K562 (cell line): ENCODE data around the gene WDR72.

Experiments
- ETV6 ChIP-seq, 3 experiments: fragments of 150-350 bp in 1 of 3; sonication (generic) in 1 of 3; formaldehyde crosslinking in 1 of 3; IDR thresholded peaks; 2 replicates each; pipeline versions ENCODE4 v1.6.1 to v1.8.0; 2014 to 2022; ENCODE audit warnings: borderline replicate concordance in 2 of 3, low read depth in 2 of 3, antibody characterized with exemption in 1 of 3, low read length in 1 of 3, mild to moderate bottlenecking in 1 of 3, missing genetic modification reagents in 1 of 3
- FOS ChIP-seq: IDR thresholded peaks from 3 replicates; pipeline ENCODE4 v1.6.1; 2011; ENCODE audit not compliant: insufficient read length; ENCODE audit errors: extremely low read depth
- POLR2AphosphoS5 ChIP-seq: IDR thresholded peaks from 2 replicates; pipeline ENCODE4 v1.6.1; 2011; ENCODE audit warnings: mild to moderate bottlenecking, low read depth, low read length, moderate library complexity; ENCODE audit not compliant: control insufficient read depth, insufficient read depth
- TF ChIP-seq, protein P1 (sequence below): sonication (generic); formaldehyde crosslinking; IDR thresholded peaks from 2 replicates; pipeline ENCODE4 v1.9.0; 2022; ENCODE audit warnings: mild to moderate bottlenecking, missing genetic modification reagents

DNA sequence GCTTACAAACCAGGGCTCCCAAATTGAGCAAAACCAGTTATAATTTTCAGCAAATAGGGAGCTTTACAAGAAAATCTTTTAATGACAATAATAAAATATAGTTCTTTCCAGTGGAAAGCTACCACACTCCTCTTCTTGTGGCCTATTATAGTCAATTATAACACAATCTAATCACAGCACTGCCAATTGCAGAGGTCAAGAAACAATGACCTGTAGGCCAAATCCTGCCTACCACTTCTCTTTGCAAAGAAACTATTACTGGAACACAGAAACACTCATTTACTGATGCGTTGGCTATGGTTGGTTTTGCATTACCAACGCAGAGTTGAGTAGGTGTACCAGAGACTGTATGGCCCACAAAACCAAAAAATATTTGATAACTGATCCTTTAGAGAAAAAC lies 110.5 kb downstream of the WDR72 start:
- TF ChIP-seq POLR2AphosphoS5 (no peak), FOS (no peak), ETV6 (IDR thresholded peaks at IDR 0.05; ENCODE audit: borderline replicate concordance in 1 of 2, low read depth in 2 of 2, low read length in 1 of 2) (no peak), ETV6 (CRISPR knock-in tag; IDR thresholded peaks at IDR 0.05; ENCODE audit: borderline replicate concordance) (no peak)
- TF ChIP-seq, protein P1, sequence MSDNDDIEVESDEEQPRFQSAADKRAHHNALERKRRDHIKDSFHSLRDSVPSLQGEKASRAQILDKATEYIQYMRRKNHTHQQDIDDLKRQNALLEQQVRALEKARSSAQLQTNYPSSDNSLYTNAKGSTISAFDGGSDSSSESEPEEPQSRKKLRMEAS (CRISPR knock-in tag) = no peak
